ENCODE data around the gene ZNF608. TPM values are rescaled to one million over a fixed set of nuclear protein-coding genes. Genes with fewer than 3 reads are reported as not detected.

Gene ZNF608
- total RNA-seq, 1 donor from 2014 or later: 35.0 TPM

GRCh38 chr5:124789104-124789605, 42.7 kb upstream of the ZNF608 start:
- Mint-ChIP-seq H3K27ac (no peak overlapping the region), H3K4me3 (no peak overlapping the region), H3K27me3 (ENCODE audit: low read depth) (no peaks in the 10 kb centered on the region), H3K36me3 (no peaks in the 10 kb centered on the region), H3K4me1 (peaks cover 26% of the 10 kb centered on the region), H3K9me3 (no peaks in the 10 kb centered on the region)
- no peak for DNase-seq (ENCODE audit: low spot score in 2 of 2, unreplicated experiment in 2 of 2)
- no peak for TF ChIP-seq CTCF (IDR thresholded peaks at IDR 0.05; ENCODE audit: unreplicated experiment)

- no peak overlapping the region for H3K27ac Mint-ChIP-seq
- H3K4me3 Mint-ChIP-seq: no peak overlapping the region
- DNase-seq (ENCODE audit: low spot score in 2 of 2, unreplicated experiment in 2 of 2): no peak
- peaks cover 7% of the 10 kb centered on the region for H3K9me3 Mint-ChIP-seq
- no peaks in the 10 kb centered on the region for H3K4me1 Mint-ChIP-seq
- H3K27me3 Mint-ChIP-seq (ENCODE audit: low read depth): no peaks in the 10 kb centered on the region
- peaks cover 5% of the 10 kb centered on the region for H3K36me3 Mint-ChIP-seq
- TF ChIP-seq CTCF (IDR thresholded peaks at IDR 0.05; ENCODE audit: unreplicated experiment): no peak
These were observed 37.4 kb upstream of the ZNF608 start for GRCh38 chr5:124783794-124784193.

GRCh38 chr5:124783285-124783684, 36.8 kb upstream of the ZNF608 start:
- Mint-ChIP-seq H3K27me3 (ENCODE audit: low read depth) (no peaks in the 10 kb centered on the region), H3K27ac (no peak overlapping the region), H3K4me3 (no peak overlapping the region), H3K9me3 (peaks cover 7% of the 10 kb centered on the region), H3K4me1 (no peaks in the 10 kb centered on the region), H3K36me3 (peaks cover 5% of the 10 kb centered on the region)
- DNase-seq (ENCODE audit: low spot score in 2 of 2, unreplicated experiment in 2 of 2): no peak
- no peak for TF ChIP-seq CTCF (IDR thresholded peaks at IDR 0.05; ENCODE audit: unreplicated experiment)

GRCh38 chr5:124782262-124782661, 35.8 kb upstream of the ZNF608 start:
- no peak for TF ChIP-seq CTCF (IDR thresholded peaks at IDR 0.05; ENCODE audit: unreplicated experiment)
- no peaks in the 10 kb centered on the region for H3K4me1 Mint-ChIP-seq
- H3K36me3 Mint-ChIP-seq: peaks cover 5% of the 10 kb centered on the region
- no peak overlapping the region for H3K4me3 Mint-ChIP-seq
- H3K27me3 Mint-ChIP-seq (ENCODE audit: low read depth): no peaks in the 10 kb centered on the region
- H3K9me3 Mint-ChIP-seq: peaks cover 7% of the 10 kb centered on the region
- DNase-seq (ENCODE audit: low spot score in 2 of 2, unreplicated experiment in 2 of 2): no peak
- no peak overlapping the region for H3K27ac Mint-ChIP-seq

- H3K27ac Mint-ChIP-seq: no peak overlapping the region
- H3K27me3 Mint-ChIP-seq (ENCODE audit: low read depth): no peaks in the 10 kb centered on the region
- no peak for DNase-seq (ENCODE audit: low spot score in 2 of 2, unreplicated experiment in 2 of 2)
- H3K9me3 Mint-ChIP-seq: peaks cover 7% of the 10 kb centered on the region
- H3K4me1 Mint-ChIP-seq: no peaks in the 10 kb centered on the region
- no peak for TF ChIP-seq CTCF (IDR thresholded peaks at IDR 0.05; ENCODE audit: unreplicated experiment)
- peaks cover 5% of the 10 kb centered on the region for H3K36me3 Mint-ChIP-seq
- H3K4me3 Mint-ChIP-seq: no peak overlapping the region
These were observed 33.6 kb upstream of the ZNF608 start for GRCh38 chr5:124780011-124780410.

All from mesothelial cell of epicardium (in vitro differentiated cells).